CD4-positive, alpha-beta T cell treated with Interleukin-15 for 4 hours (primary cell): ENCODE data around the gene FNDC3A.

ENCODE experiments used
- DNase-seq: peaks from one replicate; pipeline ENCODE4 v3.0.0-alpha.2; 2020; ENCODE audit warnings: low spot score

The FNDC3A gene, protein sequence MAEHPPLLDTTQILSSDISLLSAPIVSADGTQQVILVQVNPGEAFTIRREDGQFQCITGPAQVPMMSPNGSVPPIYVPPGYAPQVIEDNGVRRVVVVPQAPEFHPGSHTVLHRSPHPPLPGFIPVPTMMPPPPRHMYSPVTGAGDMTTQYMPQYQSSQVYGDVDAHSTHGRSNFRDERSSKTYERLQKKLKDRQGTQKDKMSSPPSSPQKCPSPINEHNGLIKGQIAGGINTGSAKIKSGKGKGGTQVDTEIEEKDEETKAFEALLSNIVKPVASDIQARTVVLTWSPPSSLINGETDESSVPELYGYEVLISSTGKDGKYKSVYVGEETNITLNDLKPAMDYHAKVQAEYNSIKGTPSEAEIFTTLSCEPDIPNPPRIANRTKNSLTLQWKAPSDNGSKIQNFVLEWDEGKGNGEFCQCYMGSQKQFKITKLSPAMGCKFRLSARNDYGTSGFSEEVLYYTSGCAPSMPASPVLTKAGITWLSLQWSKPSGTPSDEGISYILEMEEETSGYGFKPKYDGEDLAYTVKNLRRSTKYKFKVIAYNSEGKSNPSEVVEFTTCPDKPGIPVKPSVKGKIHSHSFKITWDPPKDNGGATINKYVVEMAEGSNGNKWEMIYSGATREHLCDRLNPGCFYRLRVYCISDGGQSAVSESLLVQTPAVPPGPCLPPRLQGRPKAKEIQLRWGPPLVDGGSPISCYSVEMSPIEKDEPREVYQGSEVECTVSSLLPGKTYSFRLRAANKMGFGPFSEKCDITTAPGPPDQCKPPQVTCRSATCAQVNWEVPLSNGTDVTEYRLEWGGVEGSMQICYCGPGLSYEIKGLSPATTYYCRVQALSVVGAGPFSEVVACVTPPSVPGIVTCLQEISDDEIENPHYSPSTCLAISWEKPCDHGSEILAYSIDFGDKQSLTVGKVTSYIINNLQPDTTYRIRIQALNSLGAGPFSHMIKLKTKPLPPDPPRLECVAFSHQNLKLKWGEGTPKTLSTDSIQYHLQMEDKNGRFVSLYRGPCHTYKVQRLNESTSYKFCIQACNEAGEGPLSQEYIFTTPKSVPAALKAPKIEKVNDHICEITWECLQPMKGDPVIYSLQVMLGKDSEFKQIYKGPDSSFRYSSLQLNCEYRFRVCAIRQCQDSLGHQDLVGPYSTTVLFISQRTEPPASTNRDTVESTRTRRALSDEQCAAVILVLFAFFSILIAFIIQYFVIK

DNA sequence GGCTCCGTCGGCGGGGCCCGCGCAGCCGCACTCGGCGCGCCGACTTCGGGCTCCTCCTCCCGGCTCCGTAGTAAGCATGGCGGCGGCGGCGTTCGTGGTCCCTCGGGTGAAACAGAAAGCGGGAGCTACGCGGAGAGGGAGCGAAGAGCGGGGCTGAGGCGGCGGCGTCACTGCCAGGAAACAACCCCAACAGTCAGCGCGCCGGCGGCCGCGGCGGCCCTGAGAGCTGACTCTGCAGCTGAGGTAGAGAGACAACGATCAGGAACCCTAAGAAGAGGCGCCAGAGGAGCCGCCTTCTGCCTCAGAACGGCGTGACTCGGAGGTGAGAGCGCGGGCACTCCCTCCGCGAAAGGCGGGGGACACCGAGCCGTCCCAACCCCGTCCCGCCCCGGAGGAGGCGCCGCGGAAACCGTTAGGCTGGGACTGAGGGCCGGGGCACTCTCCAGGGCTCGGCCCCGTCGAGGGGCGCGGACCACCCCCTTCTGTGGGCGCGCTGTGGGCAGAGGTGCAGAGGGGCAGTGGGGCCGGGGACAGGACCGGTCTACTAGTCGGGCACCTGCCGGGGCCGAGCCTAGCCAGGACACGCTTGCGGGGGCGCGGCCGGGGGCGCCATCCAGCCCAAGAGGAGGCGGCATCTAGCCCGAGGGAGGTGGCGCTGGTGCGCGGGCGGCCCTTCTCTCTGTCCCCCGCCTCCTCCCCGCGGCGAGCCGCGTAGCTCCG, at the start of gene FNDC3A:
TSS of gene FNDC3A (plus strand) at position 57 of the 720 bp plus-strand sequence. CDS start 30,279 bp downstream, outside the sequence.
- peak; percentile 84 for DNase-seq

DNA sequence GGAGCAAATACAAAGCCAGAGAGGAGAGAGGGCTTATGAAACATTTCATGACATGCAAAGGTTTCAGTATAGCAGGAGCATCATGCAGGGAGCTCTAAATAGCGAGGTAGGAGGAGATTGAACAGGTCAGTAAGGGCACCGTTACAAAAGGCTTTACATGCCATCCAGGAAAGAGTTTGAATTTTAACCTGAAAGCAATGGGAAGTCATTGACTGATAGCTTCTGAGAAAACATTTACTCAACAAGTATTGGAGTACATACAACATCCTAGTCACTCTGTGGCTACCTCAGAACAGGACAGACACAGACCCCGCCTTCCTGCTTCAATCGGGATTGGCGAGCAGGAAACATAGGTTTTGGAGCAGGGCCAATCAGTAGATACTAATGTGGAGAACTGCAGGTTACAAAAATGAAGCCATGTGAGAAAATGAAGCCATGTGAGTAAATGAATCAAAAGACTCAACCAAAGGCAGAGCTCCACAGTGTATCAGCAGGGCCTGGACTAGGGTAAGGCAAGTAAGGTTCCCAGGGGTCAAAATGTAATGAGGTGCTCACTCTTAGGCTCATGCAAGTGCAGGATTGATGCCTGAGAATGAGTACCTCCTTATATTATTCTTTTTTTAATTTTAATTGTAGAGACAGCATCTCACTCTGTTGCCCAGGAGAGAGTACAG, 46.8 kb upstream of the FNDC3A start:
- no peak for DNase-seq

DNA sequence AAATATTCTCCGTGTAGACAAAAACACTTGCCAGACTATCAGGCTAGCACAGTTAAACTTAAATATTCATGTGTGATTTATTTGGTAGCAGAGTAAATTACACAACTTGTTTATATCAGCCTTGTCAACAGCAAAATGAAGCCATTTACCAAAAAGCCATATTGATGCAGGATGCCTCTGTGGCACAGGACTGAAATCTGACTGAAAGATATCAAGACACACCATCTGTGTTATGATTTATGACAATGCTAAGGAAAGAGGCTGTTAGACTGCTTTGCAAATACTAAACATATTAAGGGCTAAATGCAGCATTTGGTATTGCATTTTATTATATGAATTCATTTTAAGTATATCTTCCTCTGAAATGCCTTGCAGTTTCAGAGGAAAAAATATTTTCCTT, 44.8 kb upstream of the FNDC3A start:
- DNase-seq = no peak

DNA sequence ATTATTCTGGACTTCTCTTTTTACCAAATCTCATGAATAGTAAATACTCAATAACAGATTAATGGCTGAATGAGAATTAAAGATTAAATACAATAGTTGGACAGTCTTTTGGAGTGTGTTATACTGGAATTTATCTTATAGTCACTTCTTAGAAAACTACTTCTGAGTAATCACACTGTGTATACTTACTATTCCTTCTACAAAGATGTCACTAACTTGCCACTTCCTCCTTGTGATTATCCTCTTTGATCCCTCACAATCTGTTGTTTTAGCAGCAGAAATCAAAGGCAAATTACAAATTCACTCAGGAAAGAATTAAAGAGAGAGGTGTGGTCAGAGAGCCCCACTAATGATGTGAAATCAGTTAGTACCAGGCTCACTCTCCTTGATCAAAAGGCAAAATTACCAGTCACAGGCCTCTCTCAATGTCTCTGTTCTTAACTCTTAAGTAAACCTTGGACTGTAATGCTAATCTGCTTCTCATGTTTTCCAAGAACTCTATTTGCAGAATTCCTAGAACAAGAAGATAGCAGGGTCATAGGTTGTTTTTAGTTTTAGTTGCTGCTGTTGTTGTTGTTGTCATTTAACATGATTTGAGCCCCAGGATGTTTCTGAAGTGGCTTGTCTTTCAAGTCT, 37.3 kb upstream of the FNDC3A start:
- DNase-seq = no peak

DNA sequence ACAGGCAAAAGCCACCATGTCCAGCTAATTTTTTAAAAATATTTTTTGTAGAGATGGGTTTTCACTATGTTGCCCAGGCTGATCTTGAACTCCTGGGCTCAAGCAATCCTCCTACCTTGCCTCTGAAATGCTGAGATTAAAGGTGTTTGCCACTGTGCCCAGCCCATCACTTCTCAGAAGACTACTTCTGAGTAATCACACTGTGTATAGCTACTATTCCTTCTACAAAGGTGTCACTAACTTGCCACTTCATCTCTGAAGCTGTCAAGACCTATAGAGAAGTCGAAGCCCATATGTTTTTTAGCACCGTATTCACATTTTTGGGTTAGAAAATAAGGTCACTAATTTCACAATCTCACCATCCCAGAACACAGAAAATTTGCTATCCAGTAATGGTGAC, 36.0 kb upstream of the FNDC3A start:
- no peak for DNase-seq

DNA sequence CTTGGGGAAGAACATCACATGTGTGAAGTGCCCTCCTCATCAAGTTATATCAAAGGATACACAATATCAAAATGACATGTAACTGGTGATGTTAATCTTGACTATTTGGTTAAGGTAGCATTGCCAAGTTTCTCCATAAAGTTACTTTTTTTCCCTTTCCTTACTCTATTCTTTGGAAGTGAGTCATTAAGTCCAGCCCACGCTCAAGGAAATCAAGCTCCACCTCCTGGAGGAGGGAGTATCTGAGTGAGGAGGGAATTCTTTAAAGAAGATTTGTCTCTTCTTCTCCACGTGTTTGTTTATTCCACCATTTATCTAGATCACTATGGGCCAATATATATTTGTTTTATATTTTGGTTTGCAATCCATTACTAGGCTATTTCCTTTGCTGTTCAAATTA, 33.6 kb upstream of the FNDC3A start:
- no peak for DNase-seq

DNA sequence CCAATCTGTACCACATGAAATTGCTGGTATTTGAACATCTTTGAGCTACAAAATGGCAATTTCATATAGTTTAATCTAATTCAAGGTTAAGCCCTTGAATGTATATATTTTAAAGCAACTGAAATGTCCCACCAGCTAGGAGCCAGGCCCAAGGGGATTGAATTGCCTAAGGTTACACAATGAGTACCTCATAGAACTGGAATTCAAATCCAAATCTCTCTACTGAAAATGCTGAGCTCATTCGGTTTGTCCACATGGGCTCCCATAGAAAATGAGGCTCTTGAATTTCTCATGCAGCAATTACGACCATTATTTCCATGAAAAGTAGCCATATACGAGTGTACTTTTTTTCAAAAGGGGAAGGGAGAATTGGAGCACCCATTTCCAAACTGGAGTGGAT, 31.5 kb upstream of the FNDC3A start:
- no peak for DNase-seq

DNA sequence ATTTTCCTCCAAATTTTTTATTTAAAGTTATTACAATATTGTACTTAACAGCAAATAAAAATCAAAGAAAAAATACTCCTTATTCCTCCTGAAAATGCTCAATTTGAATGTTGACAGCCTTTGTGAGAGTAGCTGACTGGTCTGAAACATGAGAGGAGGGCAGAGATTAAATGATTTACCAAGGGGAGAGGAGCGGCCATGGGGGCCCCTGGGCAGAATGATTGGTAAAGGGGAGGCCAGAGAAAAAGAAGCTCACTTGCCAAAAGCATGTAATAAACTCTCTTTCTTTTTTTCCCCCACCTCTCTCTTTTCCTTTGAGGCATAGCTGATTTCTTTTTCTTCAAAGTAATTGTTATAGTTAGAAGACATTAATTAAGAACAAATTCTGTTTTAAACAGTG, 30.1 kb upstream of the FNDC3A start:
- no peak for DNase-seq

DNA sequence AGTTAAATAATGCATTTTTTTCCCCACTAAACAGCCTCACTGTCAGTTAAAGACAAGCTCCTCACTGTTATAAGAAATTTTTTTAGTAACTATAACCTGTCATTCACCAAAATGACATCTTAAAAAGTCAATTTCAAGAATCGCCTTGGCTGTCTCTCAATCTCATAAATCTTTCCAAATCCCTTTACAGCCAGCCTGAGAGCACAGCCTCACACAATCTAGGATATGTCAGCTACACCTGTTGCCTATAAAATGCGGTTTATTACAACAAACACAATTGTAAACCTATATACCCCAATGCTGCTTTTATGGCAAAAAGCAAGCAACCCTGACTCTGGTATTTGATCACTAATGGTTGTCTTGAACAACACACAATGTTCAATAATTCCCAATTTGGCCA, 29.5 kb upstream of the FNDC3A start:
- no peak for DNase-seq

DNA sequence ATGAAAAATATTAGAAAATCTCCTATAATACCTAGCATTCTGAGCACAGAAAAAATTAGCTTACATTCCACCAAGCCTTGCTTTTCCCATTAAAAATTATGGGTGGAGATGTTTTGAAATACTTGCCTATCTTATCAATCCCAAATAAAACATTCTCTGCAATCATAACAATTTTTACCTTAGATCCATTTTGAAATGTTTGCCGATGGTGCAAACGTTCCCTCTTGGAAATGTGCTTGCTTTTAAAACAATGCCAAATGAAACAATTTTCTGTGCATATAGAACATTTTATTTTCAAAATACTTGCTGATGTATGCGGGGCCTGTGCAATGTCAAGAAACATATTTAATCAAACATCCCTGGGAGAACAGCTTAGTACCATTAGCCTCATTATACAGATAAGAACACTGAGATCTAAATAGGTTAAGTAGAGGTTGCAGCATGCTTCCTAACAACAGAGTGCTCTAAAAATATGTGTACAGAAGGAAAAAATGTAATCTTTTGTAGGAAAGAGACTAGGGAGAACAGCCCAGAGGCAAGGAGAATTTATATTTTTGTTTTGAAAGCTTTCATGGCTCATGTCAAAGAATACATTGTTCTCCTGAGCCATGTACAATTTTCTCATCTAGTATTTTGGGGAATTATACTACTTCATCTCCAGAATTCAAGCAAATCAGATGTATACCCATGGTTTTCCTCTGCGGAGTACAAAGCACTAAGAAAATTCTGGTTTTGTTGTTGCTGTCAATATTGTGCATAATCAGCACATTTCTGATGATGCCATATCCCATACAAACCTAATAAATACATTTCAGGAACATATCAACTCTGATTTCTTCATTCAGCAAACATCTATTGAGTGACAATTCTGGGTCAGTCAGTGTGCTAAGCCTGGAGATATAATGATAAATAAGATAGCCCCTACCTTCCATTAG, 25.9 kb upstream of the FNDC3A start:
- no peak for DNase-seq

DNA sequence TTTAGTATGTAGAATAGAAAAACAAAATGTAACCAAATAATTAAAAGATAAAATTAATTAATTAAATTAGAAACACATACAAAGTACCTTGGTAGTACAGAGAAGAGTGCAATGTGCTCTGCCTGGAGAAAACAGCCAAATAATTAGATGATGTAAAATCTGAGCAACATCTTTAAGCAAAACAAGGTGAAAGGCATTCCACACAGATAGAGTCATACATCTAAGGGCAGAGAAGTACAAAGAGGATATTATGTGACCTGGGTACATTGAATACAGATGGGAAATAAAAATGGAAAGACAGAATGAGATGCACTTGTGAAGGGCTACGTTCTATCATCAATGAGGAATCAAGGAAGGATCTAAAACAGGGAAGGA, 25.2 kb upstream of the FNDC3A start:
- DNase-seq = no peak

DNA sequence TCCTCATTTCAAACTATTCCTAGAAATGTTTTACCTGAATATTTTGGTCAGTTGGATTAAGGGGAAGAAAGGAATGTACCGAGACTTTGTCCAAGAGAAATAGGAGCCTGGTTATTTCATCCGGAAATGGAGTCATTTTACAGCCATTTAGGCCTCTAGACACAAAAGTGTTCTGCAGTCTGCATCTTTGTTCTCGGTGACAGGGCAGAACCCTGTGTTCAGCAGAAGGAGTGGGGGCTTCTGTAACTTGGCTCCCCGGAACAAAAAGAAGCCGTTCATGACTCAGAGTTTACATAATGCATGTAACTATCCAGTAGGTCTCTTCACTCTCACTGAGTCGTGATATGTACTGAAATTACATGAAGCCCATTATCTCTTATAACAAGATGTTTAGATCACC, 21.6 kb upstream of the FNDC3A start:
- DNase-seq = no peak

DNA sequence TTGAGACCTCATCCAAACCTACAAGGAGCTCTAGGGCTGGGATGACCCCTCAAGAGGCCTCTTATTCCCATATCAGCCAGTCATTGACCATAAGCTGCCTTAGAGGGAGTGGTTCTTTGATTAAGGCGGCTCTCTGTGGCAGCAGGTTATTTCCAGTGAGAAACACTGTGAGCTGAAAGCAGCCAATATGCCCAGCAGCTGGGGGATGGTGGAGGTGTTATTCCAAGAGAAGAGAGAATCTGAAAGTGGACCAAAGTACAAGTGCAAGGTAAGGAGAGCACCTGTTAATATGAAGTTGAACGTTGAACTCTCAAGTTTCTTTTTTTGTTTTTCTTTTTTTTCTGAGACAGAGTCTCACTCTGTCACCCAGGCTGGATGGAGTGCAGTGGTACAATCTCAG, 20.2 kb upstream of the FNDC3A start:
- no peak for DNase-seq

DNA sequence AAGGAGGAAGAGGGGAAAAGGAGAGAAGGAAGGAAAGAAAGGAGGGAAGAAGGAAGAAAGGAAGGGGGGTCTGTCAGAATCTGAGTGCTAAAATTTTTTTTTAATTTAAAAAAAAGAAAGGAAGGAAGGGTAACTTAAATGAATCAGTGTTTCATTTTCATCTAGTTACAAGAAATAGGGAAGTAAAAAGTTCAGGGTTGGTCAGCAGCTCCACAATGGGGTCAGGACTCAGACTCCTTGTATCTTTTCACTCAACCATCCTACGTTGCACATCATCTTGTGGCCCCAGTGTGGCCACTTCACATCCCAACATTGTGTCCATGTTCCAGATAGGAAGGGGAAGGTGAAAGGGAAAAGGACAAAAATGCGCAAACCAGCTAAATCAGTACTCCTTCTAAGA, 14.3 kb upstream of the FNDC3A start:
- DNase-seq = no peak

DNA sequence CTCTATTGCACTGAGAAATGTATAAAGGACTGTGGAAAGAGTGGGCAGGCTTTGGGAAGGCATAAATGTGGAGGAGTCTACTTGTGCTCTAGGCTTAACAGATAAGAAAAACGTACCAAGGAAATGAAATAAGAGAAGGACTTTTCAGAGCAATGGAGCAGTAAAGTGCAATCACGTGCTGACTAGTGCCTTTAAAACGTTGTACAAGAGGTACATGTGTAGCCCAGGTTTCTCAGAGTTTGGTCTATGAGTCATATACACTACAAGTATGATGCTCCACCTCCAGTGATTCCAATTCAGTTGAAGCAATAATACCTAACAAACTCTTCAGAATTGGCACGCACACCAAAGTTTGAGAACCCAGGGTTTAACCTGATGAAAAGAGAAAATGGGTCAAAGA, 13.4 kb upstream of the FNDC3A start:
- no peak for DNase-seq

DNA sequence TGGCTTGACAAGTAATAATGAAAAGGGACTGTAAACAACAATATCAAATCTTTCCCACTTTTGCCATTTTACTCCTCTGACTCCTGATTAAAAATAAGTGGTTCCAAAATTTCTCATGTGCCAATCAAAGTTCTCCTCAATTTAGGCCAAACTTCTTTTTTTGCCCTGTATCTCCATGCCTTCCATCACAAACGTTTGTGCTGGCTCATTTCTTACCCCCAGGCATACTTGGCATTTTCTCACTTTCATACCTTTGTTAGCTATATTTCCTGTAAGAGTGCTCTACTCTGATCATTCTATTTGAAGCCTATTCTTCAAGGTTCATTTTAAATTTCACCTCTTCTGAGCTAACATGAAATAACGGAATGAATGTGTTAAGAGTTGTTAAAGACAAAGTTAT, 10.0 kb upstream of the FNDC3A start:
- DNase-seq = no peak

DNA sequence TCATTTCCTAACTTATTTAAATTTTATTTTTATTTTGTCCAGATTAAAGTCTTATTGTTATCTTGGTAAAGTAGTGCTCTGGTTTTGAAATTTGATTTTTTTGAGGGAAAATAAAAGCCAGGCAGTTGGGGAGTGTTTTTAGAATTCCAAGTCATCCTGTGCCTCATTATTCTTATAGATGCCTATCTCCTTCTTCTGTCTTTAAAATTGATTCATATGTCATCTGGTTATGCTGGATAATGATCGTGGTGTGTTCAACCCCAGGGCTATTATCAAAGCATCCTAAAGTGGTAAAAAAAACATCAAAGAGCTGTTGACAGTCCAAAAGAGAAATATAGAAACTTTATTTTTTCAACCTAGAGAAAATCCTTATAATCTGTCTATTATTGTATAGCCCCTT, 6.0 kb upstream of the FNDC3A start:
- DNase-seq = no peak

DNA sequence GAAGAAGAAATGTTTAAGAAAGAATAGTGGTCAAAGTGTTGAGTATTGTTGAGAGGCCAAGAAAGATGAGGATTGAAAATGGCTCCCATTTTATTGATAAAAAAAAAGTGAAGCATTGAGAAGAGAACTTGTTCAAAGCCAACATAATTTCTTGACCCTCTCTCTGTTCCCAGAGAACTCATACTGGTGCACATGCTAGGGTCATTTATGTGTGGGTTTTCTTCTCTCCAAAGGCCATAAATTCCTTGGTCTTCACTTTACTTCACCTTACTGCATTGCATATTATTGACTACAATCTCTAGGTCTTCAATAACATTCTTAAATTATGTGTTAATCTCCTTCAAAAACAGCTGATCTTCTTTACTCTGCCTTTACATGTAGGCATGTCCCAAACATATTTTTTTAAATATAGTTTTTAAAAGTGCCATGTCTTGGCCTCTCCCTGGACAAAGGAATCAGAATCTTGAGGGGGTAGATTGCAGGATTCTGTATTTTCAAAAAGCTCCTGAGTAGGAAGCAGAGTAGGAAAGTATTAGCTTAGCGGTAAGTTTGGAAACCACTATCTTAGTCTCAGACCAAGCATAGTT, 1.8 kb upstream of the FNDC3A start:
- DNase-seq = no peak

DNA sequence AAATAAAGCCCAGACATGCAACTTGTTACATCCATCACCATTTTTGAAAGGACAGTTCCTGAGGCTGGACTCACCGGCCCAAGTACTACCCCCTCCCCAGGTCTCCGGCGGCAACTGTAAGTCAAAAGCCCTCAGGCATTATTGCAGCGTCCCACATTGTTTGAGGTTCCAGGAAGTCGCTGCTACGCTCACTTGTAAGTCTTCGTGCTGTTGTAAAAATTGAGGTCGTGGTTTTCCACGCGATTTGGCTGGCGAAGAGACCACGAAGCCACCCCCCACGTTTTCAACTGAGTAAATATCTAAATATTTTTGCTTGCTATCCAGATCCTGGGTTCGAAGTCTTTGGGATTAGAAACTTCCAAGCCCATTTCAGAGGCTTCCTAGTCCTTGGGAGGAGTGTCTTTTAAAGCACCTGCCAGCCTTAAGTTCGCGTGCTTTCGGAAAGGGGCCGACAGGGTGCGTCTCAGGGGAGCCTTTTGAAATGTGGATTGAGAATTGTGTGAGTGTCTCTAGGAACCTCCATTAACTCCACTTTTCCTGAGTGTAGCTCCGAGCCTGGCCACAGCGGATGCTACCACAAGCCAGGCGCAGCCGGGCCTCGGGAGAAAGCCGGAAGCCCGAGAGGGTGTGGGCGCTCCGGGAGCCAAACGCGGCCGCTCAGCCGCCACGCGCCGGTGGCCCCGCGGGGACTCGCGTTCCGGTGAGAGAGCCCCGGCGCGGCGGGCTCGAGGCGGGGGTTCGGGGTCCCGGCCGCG, 434 bp upstream of the FNDC3A start:
- peak; percentile 54 for DNase-seq
